Uterus (tissue), 2 donors: ENCODE results near the gene MCOLN2.
"Not testable (repeated sequence)": the region's sequence is repeated elsewhere in the genome, so short reads cannot be mapped to it uniquely, and the experiment has no call there.

Source experiments
- CTCF ChIP-seq, 4 experiments: fragments of 200-600 bp in 2 of 4; fragments of 450-650 bp in 2 of 4; sonication (generic) in 2 of 4; IDR thresholded peaks; one replicate each; pipeline ENCODE4 v1.5.1; 2016 to 2019; ENCODE audit warnings: antibody characterized with exemption in 4 of 4, mild to moderate bottlenecking in 2 of 4, moderate library complexity in 1 of 4
- POLR2A ChIP-seq, 2 donors: fragments of 450-650 bp; IDR thresholded peaks; one replicate each; pipeline ENCODE4 v1.6.1; 2016; ENCODE audit warnings: antibody characterized with exemption in 2 of 2, mild to moderate bottlenecking in 1 of 2, moderate library complexity in 1 of 2

GRCh38 chr1:84986561-84986960 is 10.4 kb downstream of the MCOLN2 start:
- not testable (repeated sequence) for TF ChIP-seq POLR2A, CTCF (IDR thresholded peaks at IDR 0.05)
